GM21528 (cell line): Measurements from ENCODE around the gene LEMD1.
"Not testable (repeated sequence)": the region's sequence is repeated elsewhere in the genome, so short reads cannot be mapped to it uniquely, and the experiment has no call there.

Source experiments
- ATAC-seq: cut with Tn5 transposase; IDR thresholded peaks from one replicate; pipeline ENCODE4 v1.9.1; 2021; ENCODE audit warnings: mild to moderate bottlenecking, moderate library complexity; ENCODE audit not compliant: unreplicated experiment, low FRiP score

The LEMD1 gene

GRCh38 chr1:205447457-205448341 lies 25.8 kb upstream of the LEMD1 start:
- no peak for ATAC-seq

- no peak for ATAC-seq
Measured at GRCh38 chr1:205446828-205447227, 25.0 kb upstream of the LEMD1 start.

GRCh38 chr1:205445646-205445935 lies 23.7 kb upstream of the LEMD1 start:
- no peak for ATAC-seq

GRCh38 chr1:205444931-205445645 lies 23.2 kb upstream of the LEMD1 start:
- ATAC-seq = no peak

GRCh38 chr1:205444300-205444930 lies 22.6 kb upstream of the LEMD1 start:
- no peak for ATAC-seq

GRCh38 chr1:205443585-205444299 lies 21.9 kb upstream of the LEMD1 start:
- ATAC-seq = no peak

GRCh38 chr1:205442051-205442725 lies 20.3 kb upstream of the LEMD1 start:
- no peak for ATAC-seq

GRCh38 chr1:205441716-205442050 lies 19.8 kb upstream of the LEMD1 start:
- ATAC-seq = no peak

- no peak for ATAC-seq
Measured at GRCh38 chr1:205441318-205441633, 19.4 kb upstream of the LEMD1 start.

GRCh38 chr1:205440476-205441317 lies 18.8 kb upstream of the LEMD1 start:
- no peak for ATAC-seq

- no peak for ATAC-seq
Measured at GRCh38 chr1:205440121-205440475, 18.2 kb upstream of the LEMD1 start.

GRCh38 chr1:205438213-205439158 lies 16.6 kb upstream of the LEMD1 start:
- no peak for ATAC-seq

- no peak for ATAC-seq
Measured at GRCh38 chr1:205437570-205437969, 15.7 kb upstream of the LEMD1 start.

- no peak for ATAC-seq
Measured at GRCh38 chr1:205436776-205437410, 15.0 kb upstream of the LEMD1 start.

GRCh38 chr1:205435578-205436573 lies 14.0 kb upstream of the LEMD1 start:
- ATAC-seq = no peak

- ATAC-seq = no peak
Measured at GRCh38 chr1:205434738-205435137, 12.9 kb upstream of the LEMD1 start.

GRCh38 chr1:205432692-205433091 lies 10.8 kb upstream of the LEMD1 start:
- ATAC-seq = not testable (repeated sequence)
